Cortex of kidney (tissue), 1 donor: Measurements from ENCODE around the gene SVOPL.
"Not testable (repeated sequence)": the region's sequence is repeated elsewhere in the genome, so short reads cannot be mapped to it uniquely, and the experiment has no call there.

Experiments used
- DNase-seq: peaks from one replicate; lab custom pipeline; 2025; lab: John Stamatoyannopoulos, UW

The SVOPL gene

GRCh38 chr7:138699661-138700060 lies 1.5 kb downstream of the SVOPL start:
- no peak for DNase-seq

GRCh38 chr7:138698281-138698680 lies 2.9 kb downstream of the SVOPL start:
- no peak for DNase-seq

GRCh38 chr7:138697535-138698182 lies 3.5 kb downstream of the SVOPL start:
- no peak for DNase-seq

GRCh38 chr7:138695776-138696175 lies 5.4 kb downstream of the SVOPL start:
- DNase-seq, result not testable (repeated sequence)

- no peak for DNase-seq
Measured at GRCh38 chr7:138695106-138695505, 6.1 kb downstream of the SVOPL start.

GRCh38 chr7:138691178-138691577 lies 10.0 kb downstream of the SVOPL start:
- DNase-seq, result no peak

- DNase-seq, result no peak
Measured at GRCh38 chr7:138690495-138690894, 10.7 kb downstream of the SVOPL start.

- DNase-seq, result not testable (repeated sequence)
Measured at GRCh38 chr7:138688037-138688436, 13.1 kb downstream of the SVOPL start.

- DNase-seq, result no peak
Measured at GRCh38 chr7:138684340-138684739, 16.8 kb downstream of the SVOPL start.

- no peak for DNase-seq
Measured at GRCh38 chr7:138679793-138680192, 21.4 kb downstream of the SVOPL start.

GRCh38 chr7:138670594-138670993 lies 30.6 kb downstream of the SVOPL start:
- no peak for DNase-seq

- no peak for DNase-seq
Measured at GRCh38 chr7:138669364-138669763, 31.8 kb downstream of the SVOPL start.

- DNase-seq, result no peak
Measured at GRCh38 chr7:138668946-138669345, 32.2 kb downstream of the SVOPL start.

GRCh38 chr7:138668229-138668596 lies 32.9 kb downstream of the SVOPL start:
- no peak for DNase-seq

- DNase-seq, result no peak
Measured at GRCh38 chr7:138667535-138668228, 33.5 kb downstream of the SVOPL start.

- DNase-seq, result no peak
Measured at GRCh38 chr7:138666385-138666784, 34.8 kb downstream of the SVOPL start.

GRCh38 chr7:138665669-138666140 lies 35.5 kb downstream of the SVOPL start:
- no peak for DNase-seq

GRCh38 chr7:138665249-138665648 lies 35.9 kb downstream of the SVOPL start:
- DNase-seq, result no peak

GRCh38 chr7:138663725-138664710 lies 37.1 kb downstream of the SVOPL start:
- no peak for DNase-seq

GRCh38 chr7:138662991-138663320 lies 38.2 kb downstream of the SVOPL start:
- DNase-seq, result no peak

- no peak for DNase-seq
Measured at GRCh38 chr7:138662076-138662990, 38.8 kb downstream of the SVOPL start.
